DMS153 (cell line): ENCODE measurements around the gene PCYT2.

Experiments used
- DNase-seq: peaks from one replicate; lab custom pipeline; 2025; lab: John Stamatoyannopoulos, UW

The PCYT2 gene

DNA sequence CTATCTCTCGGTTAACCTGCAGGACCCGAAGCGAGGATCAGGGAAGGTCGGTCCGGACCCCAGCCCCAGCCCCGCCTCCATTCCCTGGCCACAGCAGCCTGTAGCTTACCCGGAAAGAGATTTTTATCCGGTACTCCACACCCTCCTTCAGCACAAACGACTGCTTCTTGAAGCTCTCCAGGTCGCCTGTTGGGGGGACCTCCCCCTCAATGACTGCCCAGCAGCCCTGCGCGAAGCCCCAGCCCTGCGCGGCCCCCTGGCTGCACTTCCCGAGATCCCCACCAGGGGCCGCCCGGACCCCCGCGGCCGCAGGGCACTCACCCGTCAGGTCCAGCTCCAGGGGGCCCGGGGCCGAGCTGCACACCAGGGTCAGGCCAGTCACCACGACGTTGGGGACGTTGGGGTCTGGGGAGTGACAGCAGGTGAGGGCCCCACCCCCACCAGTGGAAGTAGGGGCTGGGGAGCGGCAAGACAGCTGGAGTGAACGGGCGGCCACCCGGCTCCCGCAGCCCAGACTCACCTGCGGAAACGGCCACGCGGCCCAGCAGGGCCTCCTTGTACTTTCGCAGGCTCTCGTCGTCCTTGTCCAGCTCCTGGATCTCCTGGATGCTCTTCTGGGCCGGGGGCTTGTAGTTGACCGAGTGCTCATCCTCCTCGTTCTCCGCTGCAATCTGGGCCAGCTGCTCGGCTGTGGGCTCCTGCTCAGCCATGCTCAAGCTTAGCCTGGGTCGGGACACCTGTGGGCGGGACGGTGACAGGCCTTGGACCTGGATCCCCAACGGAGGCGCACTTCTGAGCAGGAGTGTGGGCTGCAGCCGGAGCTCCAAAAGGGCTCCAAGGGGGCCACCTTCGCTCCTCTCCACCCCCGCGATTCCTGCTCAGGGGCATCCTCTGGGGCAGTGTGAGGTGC lies 41.7 kb downstream of the PCYT2 start:
- no peak for DNase-seq

DNA sequence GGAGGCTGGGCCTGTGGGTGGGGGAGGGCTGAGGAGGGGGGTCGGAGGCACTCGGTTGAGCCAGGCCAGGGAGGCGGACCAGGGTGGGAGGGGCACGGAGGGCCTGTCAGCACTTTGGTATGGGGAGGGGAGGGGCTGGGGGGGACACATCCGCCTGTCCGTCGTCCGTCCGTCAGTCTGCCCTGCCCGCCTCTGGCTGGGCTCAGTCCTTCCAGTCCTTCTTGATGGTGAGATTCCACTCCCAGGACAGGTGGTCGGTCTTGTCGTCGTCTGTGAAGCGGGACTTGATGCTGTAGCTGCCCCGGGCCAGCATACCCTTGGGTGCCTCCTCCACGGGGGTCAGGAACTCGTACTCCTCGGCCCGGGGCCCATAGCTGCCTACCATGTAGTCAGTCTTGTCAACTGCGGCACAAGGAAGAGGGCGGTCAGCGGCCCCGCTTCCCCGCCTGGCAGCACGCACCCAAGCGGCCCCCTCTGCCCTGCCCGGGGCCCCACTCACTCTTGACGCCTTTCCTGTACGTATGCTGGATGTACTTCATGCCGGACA lies 42.5 kb downstream of the PCYT2 start:
- no peak for DNase-seq

DNA sequence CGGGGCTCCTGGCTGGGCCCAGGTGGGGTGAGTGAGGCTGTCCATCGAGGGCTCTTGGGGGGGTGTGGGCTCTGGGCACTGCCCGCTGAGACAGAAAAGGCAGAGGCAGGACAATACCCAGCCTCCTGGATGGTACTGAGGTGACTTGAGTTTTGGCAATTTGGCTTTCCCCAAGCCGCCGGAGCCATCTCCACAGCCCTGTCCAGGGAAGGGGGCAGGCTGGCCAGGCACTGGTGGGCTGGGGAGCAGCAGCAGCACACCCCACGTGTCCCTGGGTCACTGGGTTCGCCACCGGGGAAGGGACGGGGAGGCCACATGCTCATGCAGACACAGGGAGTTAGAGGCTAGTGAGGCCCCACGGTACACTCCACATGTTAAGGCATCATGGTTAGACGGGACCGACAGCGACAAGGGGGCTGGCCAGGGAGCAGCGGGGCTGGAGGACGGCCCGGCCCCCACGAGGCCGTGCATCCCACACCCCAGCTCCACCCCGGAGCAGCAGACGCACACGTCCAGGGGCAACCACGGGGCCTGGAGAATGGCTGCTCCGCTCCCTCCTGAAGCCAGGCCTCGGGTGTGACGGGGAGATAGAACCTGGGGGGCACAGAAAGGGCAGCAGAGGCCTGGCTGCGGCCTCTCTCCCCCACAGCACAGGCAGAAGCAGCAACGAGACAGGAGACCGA lies 43.1 kb downstream of the PCYT2 start:
- no peak for DNase-seq

DNA sequence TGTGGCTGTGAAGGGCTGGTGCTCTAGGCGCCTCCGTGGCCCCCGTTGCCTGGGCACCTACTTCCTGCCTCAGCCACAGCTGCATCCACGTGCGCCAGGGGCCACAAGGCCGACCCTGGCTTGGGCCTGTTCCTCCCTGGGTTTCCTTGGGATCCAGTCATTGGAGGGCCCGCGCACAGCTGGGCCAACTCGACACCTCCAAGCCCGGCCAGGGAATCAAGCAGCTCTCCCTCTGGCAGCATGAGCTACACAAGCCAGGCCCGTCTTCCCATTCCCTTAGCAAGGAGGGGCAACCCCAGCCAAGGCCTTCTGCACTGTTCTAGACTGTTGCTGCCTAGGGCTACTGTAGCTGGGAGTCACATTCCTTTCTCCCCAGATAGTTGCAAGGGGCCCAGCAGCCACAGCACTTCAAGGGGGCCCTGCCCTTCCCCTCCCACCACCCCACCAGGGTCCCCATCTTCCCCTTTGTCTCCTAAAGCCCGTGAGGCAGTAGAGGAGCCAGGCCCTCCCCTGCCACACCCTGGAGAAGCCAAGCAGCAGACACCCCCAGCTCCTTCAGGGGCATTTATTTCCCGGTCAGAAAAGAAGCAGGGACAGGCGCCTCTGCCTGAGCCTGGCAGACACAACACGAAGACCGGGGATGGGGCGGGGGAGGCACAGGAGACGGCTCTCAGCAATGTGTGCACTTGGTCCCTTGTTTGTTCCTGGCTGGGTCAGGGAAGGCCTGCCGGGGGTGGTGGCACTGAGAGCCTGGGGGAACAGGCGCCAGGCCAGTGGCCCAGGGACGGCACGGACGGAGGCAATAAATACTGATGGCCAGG lies 43.8 kb downstream of the PCYT2 start:
- DNase-seq = no peak

DNA sequence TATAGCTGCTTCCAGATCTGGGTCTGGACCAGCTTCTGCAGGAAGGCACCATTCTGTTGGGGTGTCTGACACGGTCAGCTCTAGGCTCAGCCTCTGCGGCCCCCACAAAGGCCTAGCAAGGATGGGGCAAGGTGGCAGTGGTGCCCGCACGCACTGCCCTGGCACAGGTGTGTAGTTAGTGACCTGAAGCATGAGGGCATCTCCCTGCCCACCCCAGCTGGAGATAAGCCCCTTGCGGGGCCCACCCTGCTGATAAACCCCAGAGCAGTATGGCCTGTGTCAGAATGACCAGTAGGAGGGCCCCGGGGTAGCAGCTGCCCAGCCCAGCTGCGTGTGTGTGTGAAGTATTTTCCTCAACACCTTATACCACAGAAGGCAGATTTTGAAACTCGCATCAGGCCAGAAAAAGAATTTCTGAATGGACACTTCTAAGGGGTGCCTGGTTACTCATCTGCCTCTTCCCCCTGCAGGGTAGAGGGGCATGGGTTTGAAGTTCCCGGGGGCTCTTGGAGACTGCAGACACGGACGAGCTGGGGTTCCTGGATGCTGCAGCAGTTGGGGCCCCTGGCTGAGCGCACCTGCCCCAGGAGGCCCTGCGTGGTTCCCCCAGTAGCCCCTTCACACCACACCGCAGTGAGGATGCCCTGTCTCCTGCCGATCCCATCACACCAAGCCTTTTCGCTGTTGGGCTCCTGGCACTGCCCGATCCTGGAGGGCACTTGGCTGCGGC lies 44.6 kb downstream of the PCYT2 start:
- DNase-seq = no peak

DNA sequence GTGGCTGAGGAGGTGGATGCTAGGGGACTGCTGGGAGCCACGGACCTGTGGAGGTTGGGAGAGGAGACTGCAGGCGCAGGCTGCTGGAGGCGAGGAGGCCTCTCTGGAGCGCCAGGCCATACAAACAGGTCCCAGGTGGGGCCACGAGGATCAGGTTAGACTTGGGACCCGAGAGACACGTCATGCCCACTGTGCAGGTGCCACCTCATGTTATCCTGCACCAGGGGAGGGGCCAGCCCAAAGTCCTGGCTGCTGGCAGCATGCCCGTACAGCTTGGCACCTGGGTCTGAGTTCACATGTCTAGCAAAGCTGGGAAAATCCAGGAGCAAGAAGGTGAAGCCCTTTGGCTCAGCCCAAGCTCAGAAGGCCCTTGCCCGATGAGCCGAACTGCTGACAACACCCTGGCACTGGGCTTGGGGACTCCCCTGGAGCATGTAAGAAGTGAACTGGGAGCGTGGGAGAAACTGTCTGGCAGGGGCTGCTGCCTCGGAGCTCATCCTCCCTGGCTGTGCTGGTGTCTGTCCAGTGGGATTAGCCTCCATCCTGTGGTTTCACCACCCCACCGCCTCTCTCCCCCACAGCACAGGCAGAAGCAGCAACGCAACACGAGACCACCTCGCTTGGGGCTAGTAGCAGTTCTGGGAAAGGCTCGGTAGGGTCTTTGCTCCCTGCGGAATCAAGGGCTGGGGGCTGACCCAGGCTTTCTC lies 45.3 kb downstream of the PCYT2 start:
- DNase-seq = no peak

DNA sequence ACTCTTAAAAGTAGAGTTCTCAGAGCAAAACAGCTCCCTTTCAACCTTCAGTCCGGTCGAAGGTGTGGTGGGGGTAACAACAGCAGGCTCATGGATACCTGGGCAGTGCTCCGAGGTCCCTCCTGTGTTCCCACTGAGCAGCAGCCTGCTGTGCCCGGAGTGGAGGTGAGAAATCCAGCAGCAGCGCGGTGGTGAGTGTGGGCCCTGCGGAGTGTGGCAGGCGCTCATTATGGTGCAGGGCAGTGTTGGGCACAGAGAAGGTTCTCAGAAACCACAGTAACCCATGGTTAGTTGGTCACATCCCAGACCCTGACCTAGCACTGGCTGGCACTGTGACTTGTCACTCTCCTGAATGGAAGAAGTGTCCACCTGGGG lies 45.9 kb downstream of the PCYT2 start:
- no peak for DNase-seq

DNA sequence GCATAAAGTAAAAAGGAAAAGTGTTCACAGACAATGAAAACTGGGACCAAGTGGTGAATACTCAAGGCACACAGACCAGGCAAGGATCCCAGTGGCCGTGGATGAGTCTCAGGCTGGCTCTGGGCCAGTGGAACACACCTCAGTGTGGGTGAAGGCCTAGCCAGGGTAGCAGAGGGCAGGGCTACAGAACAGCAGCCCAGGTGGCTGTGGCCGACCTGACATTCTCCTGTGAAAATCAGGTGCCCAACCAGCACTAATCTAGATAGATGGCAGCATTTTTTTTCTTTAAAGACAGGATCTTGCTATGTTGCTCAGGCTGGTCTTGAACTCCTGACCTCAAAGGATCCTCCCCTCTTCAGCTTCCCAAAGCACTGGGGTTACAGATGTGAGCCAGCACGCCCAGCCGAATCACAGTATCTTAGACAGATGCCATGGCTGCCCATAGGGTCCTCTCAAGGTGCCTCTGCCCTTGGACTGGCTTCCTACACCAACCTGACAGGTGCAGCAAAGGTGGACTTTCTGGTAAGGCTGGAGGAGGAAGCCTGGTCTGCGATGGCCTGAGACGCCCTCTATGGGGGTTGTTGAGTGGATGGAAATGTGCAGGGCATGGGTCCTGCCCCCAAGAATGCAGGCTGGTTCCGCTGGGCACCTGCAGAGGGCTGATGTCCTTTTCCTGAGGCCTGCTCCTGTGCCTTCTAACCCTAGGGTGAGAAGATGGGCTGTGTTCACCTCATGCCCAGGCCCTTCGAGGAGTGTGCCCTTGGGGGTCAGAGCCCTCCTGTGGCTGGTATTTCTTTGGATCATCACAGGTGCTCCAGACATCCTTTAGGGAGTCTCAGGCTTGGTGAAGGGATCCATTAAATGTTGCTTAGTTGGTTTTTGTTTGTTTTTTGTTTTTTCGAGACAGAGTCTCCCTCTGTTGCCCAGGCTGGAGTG lies 47.1 kb downstream of the PCYT2 start:
- no peak for DNase-seq

DNA sequence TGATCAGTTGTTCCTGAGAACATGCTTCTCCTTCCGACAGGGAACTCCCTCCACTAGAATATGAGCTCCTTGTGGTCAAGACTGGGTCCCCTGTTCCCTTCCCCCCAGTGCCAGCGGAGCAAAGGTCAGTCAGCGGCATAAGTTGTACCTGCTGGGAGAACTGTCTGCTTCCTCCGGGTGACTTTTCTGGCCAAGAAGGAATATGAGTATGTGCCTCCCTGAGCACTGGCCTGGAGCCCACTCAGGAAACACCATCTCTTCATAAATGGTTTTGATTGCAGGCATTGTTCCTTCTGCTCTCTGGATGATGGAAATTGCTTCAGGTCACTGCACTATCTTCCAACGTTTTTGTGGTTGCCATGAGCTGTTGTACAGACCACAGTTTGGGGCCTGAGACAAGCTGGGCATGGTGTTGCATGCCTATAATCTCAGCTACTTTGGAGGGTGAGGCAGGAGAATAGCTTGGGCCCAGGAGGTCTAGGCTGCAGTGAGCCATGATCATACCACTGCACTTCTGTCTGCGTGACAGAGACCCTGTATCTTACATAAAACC lies 48.0 kb downstream of the PCYT2 start:
- no peak for DNase-seq

DNA sequence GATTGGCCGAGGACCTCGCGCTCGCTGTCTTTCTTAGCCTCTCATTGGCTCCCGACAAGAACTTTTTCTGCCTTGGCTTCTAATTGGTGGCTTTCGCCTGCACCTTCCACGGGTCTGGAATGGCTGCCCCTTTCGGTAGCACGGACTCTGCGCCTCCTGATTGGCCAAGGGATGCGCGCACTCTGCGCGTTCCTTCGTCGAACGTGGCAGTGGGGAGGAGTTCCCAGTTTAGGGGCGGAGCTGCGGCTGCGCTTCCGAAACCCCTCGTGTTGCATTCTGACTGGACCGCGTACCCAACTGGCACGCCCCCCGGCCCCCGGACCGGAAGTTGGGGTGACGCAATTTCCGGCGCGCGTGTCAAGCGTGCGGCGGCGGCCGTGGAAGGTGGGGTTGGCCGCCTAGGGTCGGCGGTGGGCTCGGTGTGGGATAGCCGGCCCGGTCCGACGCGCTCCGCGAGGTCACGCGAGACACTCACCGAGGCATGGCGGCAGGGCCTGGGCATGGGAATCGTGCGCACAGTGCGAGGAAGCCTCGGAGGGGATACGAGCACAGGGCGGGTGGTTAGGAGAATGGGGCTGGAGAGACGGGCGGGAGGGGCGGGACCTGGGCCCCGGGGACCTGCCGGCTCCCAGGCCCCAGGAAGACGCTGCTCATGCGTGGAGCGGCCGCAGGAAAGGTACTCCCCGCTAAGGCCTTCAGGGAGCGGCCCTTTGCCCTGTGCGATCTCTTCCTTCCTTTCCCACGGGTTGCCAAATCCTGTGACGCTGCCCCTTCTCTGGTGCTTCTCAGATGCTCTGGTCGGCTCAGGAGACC lies 50.2 kb downstream of the PCYT2 start:
- peak; percentile 100 for DNase-seq

DNA sequence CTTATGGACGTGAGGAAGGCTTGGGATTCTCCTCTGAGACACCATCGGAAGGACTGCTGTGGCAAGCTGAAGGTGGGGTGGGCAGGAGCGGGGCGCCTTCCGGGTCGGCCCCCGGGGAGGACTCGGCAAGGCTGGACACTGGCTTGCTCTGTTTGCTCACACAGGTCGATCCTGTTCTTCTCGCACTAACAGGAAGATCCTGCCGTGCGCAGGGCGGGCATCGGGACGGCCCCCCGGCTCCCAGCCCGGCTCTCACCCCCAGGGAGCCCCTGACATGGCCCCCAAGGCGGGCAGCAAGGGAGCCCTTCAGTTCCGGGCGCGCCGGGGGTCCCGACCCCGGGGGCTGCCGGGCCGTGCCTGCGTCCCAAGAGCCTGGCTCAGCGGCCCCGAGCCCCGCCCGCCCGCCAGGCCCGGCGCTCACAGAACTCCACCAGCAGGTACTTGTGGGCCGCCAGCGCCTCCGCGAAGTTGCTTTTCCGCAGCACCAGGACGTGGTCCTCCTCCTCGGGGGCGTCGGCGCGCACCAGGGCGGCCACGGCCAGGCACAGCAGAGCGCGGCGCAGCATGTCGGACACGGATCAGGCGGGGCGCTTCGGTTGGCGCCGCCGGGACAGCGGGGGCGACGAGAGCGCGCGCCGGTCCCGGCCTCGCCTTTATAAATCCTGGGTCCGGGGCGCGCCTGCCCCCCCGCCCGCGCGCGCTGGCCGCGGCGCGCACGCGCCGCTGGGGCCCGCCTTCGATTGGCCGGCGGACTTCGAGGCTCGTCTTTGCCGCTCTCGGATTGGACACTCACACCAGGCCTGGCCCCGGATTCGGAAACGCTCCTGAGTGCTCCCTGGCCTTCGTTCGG lies 51.1 kb downstream of the PCYT2 start, which contains the start of gene P4HB:
Gene P4HB, minus strand, starts transcription at position 630 of the 850 bp plus-strand sequence. Its CDS starts 64 bp downstream, at position 566.
- DNase-seq = no peak

DNA sequence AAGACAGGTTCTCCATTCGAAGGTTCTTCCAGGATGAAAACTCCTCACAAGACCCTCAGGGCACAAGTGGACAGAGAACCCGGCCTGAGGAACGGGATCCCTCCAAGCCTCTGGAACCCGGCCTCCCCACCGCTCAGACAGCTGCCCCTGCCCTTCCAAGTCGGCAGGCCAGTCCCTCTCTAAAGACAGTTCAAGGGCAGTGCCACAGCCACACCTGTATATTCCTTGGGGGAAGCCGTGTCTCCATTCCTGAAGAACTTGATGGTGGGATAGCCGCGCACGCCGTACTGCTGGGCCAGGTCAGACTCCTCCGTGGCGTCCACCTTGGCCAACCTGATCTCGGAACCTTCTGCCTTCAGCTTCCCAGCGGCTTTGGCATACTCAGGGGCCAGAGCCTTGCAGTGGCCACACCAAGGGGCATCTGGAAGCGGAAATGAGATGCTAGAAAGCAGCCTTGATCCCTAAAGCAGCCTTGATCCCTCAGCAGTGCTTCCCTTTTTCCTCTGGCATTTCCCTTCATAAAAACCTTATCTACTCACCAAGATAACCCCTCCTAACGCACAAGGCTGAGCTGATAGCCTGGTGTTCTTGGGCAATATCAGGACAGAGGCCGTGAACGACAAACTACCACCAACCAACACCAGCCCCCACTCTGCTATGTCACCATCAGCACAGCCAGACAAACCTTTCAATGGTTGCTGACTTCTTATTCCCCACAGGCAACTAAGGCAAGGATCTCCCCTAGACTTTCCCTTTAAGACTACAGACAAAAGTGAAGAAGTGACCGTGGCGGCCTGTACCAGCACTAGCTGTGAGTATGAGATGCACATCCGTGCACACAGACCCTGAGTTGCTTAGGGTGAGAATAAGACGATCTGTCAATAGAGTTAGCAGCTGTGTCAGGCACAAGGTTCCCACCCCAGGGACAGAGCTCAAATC lies 52.0 kb downstream of the PCYT2 start:
- DNase-seq = no peak

DNA sequence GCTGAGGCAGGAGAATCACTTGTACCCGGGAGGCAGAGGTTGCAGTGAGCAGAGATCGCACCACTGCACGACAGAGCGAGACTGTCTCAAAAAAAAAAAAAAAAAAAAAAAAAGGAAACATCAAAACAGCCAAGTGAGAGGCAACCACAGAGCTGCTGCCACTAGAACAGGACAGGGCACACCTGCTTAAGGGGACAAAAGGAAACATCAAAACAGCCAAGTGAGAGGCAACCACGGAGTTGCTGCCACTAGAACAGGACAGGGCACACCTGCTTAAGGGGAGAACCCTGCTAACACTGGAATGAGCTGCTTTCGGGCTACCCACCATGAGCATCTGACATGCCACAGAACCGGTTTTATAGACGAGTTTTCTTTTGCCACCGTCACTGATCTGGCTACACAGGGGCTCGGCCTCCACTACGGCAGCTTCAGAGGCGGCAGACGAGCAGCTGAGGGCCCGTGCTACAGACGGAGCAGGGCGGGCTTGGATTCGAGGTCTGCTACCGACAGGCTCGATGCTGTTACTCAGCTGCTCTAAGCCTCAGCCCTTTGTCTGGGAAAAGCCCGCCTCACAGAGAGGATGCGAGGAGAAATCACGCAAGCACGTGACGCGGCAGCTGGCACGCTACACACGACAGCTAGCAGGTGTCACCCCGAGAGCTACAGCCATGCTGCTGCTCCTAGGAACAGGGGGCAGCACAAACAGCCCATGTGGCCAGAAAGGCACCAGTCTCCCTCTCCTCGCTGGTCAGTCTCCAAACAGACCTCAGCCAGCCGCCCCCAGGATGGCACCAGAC lies 52.8 kb downstream of the PCYT2 start:
- DNase-seq = no peak

DNA sequence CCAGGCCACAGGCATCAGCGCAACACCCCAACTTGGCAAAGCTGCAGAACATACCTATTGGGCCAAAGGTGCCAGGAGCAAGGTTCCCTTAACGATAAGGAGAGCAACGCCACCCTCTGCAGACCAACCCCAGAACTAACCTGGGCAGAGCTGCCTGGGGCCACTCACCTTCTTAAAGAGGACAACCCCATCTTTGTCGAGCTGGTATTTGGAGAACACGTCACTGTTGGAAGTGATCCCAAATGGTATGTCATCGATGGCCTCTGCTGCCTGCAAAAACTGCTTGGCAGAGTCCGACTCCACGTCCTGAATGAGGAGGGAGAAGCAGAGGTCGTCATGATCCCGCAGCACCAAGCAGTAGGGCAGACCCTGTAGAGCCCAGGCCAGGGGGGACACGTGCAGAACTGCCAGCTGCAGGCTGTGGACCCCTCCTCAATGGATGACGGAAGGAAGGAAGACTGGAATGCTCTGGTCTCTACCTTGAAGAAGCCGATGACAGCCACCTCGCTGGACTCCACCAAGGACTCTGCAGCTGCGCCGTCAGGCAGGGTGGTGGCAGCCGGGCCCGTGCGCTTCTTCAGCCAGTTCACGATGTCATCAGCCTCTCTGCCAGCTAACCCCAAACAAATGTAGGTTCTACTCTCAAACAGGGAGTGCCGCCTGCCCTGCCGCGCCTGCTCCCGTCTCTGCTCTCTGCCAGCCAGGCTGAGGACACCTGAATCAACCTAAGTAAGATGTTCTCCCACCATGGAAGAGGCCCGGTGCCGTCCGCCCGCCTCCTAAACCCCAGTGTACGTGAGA lies 56.0 kb downstream of the PCYT2 start:
- DNase-seq = no peak

DNA sequence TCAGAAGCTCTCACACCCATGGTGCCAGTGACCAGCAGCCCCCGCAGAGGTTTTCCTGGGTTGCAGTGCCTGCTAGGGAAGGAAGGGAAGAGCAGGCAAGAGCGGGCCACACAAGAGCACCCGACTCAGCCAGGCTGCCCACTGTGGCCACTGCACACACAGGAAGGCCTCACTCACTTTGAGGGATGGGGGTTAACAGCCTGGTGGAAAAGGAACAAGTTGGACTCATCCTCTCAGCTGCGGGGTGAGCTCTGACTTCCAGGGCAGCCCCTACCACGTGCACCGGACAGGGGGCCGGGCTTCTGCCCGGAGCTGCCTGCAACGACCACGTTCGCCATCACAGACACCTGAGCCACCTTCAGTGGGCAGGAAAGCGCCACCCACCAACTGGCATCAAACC lies 59.0 kb downstream of the PCYT2 start:
- DNase-seq = no peak
